ENCODE results near the gene IPO4. TPM values are rescaled to one million over a fixed set of nuclear protein-coding genes. Genes with fewer than 3 reads are reported as not detected.
A peak's percentile ranks its signal among the peaks of the same experiment; 100 is the strongest.

The IPO4 gene
- total and polyA plus RNA-seq, 2 of the 8 experiments (the other 6 are each of a cell fraction or from before 2014, with no cell fraction given) = 55.5 to 108 TPM

GRCh38 chr14:24160850-24161804 is 27.5 kb downstream of the IPO4 start, which contains the start of gene IRF9 (continued):
- TF ChIP-seq MAX (IDR thresholded peaks at IDR 0.05) = peak; percentile 82
- peak; percentile 44; the same call in 1 of the 2 replicates for TF ChIP-seq JUND (IDR thresholded peaks at IDR 0.05; ENCODE audit: low read length)
- TF ChIP-seq BRCA1 (IDR thresholded peaks at IDR 0.05; ENCODE audit: low read depth, low read length) = no peak; the same call in 1 of the 2 replicates
- TF ChIP-seq TAF7 (optimal IDR thresholded peaks at IDR 0.05; ENCODE audit: borderline replicate concordance, low read depth, low read length) = peak; percentile 41
- TF ChIP-seq TCF12 (IDR thresholded peaks at IDR 0.05; ENCODE audit: low read depth, low read length) = 0 out of 2 replicates have a peak, but pooled peaks have one; percentile 44
- no peak for TF ChIP-seq KDM1A (IDR thresholded peaks at IDR 0.05; ENCODE audit: borderline replicate concordance, low read length)
- TF ChIP-seq CTBP2 (IDR thresholded peaks at IDR 0.05; ENCODE audit: borderline replicate concordance, insufficient read depth, insufficient read length, low read length) = no peak
- TF ChIP-seq RXRA (IDR thresholded peaks at IDR 0.05; ENCODE audit: insufficient read depth, low read depth, low read length) = peak; percentile 14; the same call in 1 of the 2 replicates
- TF ChIP-seq HDAC2 (IDR thresholded peaks at IDR 0.05; ENCODE audit: borderline replicate concordance in 1 of 2, low read depth in 2 of 2, low read length in 2 of 2) = no peak
- TF ChIP-seq CREB1 (IDR thresholded peaks at IDR 0.05) = peak; percentile 66
- TF ChIP-seq CBX5 (IDR thresholded peaks at IDR 0.05; ENCODE audit: low read depth, low read length) = no peak
- no peak for TF ChIP-seq POU5F1 (IDR thresholded peaks at IDR 0.05; ENCODE audit: low read depth, low read length)
- no peak for TF ChIP-seq GABPA (IDR thresholded peaks at IDR 0.05; ENCODE audit: borderline replicate concordance, insufficient read depth, low read length)
- peak; percentile 73 to 78 for TF ChIP-seq RAD21 (IDR thresholded peaks at IDR 0.05 in 1 of 2, conservative IDR thresholded peaks at IDR 0.05 in 1 of 2; ENCODE audit: low read depth in 2 of 2, low read length in 2 of 2)
- 0 out of 3 replicates have a peak, but pooled peaks of 1 of the 2 experiments have one; percentile 68 for TF ChIP-seq EP300 (IDR thresholded peaks at IDR 0.05; ENCODE audit: borderline replicate concordance in 1 of 2, low read depth in 2 of 2, low read length in 2 of 2)
- TF ChIP-seq RNF2 (IDR thresholded peaks at IDR 0.05; ENCODE audit: borderline replicate concordance, low read depth, low read length, missing control alignments, poor library complexity, severe bottlenecking) = no peak
- TF ChIP-seq CBX8 (IDR thresholded peaks at IDR 0.05; ENCODE audit: borderline replicate concordance, low read depth, low read length) = no peak
- TF ChIP-seq E2F6 (IDR thresholded peaks at IDR 0.05) = no peak
- TF ChIP-seq TAF1 (IDR thresholded peaks at IDR 0.05; ENCODE audit: low read depth, low read length) = peak; percentile 31; the same call in 1 of the 2 replicates
- TF ChIP-seq BACH1 (IDR thresholded peaks at IDR 0.05; ENCODE audit: low read length) = no peak
- no peak for TF ChIP-seq CEBPB (IDR thresholded peaks at IDR 0.05; ENCODE audit: low read depth, low read length)

Measured in H1 (cell line).